T47D (cell line): ENCODE results near the gene MBNL2.
"Not testable (repeated sequence)": the region's sequence is repeated elsewhere in the genome, so short reads cannot be mapped to it uniquely, and the experiment has no call there.

ENCODE experiments used
- DNase-seq, 2 experiments: peaks; one replicate each; pipeline versions ENCODE4 v3.0.0 to v3.0.0-alpha.2; 2011 to 2012; ENCODE audit warnings: low read depth in 1 of 2, low spot score in 1 of 2
- JUND ChIP-seq: IDR thresholded peaks from 2 replicates; pipeline ENCODE4 v1.6.1; 2012; ENCODE audit warnings: low read depth
- in situ Hi-C: cut with HindIII; loops from 2 replicates; pipeline ENCODE4 v1.10.0; 2016; ENCODE audit warnings: low sequenced_read_pairs, low pct_unique_long_range_greater_than_20kb

MBNL2 gene

GRCh38 chr13:97342936-97343335 is 120.8 kb downstream of the MBNL2 start:
- in situ Hi-C loops, result no loop called here
- no peak for DNase-seq
- no peak for TF ChIP-seq JUND

- peak; percentile 33 to 68 for DNase-seq
- TF ChIP-seq JUND, result no peak
- in situ Hi-C loops, result no loop called here
Observed at GRCh38 chr13:97344265-97345175, 122.4 kb downstream of the MBNL2 start.

GRCh38 chr13:97346097-97346496 is 124.0 kb downstream of the MBNL2 start:
- no peak for TF ChIP-seq JUND
- no peak for DNase-seq
- in situ Hi-C loops, result no loop called here

GRCh38 chr13:97346561-97347254 is 124.6 kb downstream of the MBNL2 start:
- no peak for TF ChIP-seq JUND
- no peak for DNase-seq
- in situ Hi-C loops, result no loop called here

- in situ Hi-C loops, result no loop called here
- no peak for TF ChIP-seq JUND
- DNase-seq, result no peak
Observed at GRCh38 chr13:97347255-97347932, 125.3 kb downstream of the MBNL2 start.

GRCh38 chr13:97348569-97349100 is 126.5 kb downstream of the MBNL2 start:
- in situ Hi-C loops, result no loop called here
- no peak for DNase-seq
- no peak for TF ChIP-seq JUND

- in situ Hi-C loops, DNase-seq: not testable (repeated sequence)
Observed at GRCh38 chr13:97352012-97352411, 129.9 kb downstream of the MBNL2 start.

- DNase-seq, result no peak
- in situ Hi-C loops, result no loop called here
- no peak for TF ChIP-seq JUND
Observed at GRCh38 chr13:97352815-97353214, 130.7 kb downstream of the MBNL2 start.

- in situ Hi-C loops, result no loop called here
- TF ChIP-seq JUND, result no peak
- DNase-seq, result no peak
Observed at GRCh38 chr13:97353927-97354675, 132.0 kb downstream of the MBNL2 start.

GRCh38 chr13:97354808-97355207 is 132.7 kb downstream of the MBNL2 start:
- in situ Hi-C loops, result no loop called here
- DNase-seq, result no peak
- TF ChIP-seq JUND, result no peak

GRCh38 chr13:97356592-97356991 is 134.5 kb downstream of the MBNL2 start:
- in situ Hi-C loops, result no loop called here
- TF ChIP-seq JUND, result no peak
- DNase-seq, result peak in 1 of 2 experiments; percentile 22
